Measurements from ENCODE around the gene ZNF311.
"Not testable (repeated sequence)": the region's sequence is repeated elsewhere in the genome, so short reads cannot be mapped to it uniquely, and the experiment has no call there.

The ZNF311 gene

DNA sequence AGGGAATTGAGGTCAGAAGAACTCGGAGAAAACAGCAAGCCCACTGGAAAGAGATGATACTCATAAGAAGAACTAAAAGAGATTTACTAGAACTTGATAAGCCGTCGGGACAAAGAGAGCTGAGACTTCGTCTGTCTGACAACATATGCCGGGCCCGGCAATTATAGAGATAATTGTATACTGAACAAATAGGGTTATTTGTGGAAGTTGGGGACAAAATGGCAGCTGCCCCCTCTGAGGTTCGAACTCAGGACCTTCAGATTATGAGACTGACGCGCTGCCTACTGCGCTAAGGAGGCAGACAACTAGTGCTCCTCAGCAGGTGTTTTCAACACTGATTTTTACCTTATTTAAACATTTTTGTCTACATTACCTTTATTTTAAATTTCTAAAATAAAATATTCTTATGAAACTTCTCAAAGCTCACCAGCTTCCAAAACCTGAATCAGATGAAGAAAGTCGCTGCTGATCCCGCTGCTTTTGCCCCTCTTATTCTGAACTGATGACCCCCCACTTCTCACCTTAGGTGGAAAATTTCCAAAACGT lies 52.0 kb downstream of the ZNF311 start:
- DNase-seq = peak; percentile 46 to 65 (median 61)

DNA sequence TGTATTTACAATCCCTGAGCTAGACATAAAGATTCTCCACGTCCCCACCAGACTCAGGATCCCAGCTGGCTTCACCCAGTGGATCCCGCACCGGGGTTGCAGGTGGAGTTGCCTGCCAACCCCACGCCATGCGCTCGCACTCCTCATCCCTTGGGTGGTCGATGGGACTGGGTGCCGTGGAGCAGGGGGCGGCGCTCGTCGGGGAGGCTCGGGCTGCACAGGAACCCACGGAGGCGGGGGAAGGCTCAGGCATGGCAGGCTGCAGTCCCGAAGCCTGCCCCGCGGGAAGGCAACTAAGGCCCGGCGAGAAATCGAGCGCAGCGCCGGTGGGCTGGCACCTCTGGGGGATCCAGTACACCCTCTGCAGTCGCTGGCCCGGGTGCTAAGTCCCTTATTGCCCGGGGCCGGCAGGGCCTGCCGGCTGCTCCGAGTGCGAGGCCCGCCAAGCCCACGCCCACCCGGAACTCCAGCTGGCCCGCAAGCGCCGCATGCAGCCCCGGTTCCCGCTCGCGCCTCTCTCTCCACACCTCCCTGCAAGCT lies 55.4 kb downstream of the ZNF311 start:
- not testable (repeated sequence) for DNase-seq

DNA sequence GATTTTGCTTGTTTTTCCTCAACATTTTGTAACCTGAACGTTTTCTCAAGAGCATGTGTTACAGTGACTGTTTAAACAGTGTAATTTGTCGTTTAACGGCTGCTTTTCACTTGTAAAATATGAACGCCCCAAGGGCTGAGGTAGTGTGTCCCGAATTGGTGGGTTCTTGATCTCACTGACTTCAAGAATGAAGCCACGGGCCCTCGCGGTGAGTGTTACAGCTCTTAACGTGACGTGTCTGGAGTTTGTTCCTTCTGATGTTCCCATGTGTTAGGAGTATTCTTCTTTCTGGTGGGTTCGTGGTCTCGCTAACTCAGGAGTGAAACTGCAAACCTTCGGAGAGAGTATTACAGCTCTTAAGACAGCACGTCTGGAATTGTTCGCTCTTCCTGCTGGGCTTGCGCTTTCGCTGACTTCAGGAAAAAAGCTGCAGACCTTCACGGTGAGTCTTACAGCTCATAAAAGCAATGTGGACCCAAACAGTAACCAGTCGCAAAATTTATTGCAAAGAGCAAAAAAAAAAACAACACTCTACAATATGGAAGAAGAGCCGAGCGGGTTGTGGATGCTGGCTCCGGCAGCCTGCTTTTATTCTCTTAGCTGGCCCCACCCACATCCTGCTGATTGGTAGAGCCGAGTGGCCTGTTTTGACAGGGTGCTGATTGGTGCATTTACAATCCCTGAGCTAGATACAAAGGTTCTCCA lies 56.2 kb downstream of the ZNF311 start:
- no peak for DNase-seq

DNA sequence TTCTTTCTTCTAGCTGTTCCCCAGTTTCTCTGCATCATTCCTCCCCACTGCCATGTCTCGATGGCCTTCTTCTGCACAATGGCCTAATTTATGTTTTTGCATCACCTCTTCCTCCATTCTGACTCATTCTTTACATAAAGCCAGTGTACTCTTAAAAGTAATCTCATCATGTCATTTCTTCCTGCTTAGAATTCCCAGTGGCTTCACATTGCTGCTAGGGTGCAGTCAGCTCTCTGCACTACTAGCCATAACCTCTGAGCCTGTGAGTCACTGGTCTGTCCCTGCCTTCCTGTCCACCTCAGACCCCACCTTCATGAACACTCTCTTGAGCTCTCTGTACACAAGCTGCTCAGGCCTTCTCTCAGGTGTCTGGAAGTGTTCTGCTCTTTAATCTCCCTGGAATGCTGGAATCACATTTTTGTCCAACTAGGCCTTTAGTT lies 57.3 kb downstream of the ZNF311 start:
- no peak for DNase-seq

DNA sequence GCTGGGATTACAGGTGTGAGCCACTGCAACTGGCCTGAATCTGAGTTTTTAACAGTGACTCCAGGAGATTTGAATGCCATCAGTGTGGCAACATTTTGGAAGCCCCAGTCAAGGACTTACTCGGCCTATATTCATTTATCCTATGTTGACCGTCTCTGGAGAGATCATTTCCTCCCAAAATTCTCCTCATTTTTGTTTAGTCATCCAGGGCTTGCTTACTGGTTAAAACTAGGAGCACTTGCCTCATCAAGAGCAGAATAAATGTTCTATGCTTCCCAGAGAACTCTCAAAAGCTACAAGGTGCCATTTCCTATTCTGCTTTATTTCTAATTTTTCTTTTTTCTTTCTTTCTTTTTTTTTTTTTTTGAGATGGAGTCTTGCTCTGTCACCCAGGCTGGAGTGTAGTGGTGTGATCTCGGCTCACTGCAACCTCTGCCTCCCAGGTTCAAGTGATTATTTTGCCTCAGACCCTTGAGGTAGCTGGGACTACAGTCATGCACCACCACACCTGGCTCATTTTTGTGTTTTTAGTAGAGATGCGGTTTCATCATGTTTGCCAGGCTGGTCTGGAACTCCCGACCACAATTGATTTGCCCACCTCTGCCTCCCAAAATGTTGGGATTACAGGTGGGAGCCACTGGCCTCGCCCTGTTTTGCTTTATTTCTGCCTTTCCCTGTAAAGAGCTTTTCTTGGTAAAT lies 57.9 kb downstream of the ZNF311 start:
- no peak for DNase-seq

DNA sequence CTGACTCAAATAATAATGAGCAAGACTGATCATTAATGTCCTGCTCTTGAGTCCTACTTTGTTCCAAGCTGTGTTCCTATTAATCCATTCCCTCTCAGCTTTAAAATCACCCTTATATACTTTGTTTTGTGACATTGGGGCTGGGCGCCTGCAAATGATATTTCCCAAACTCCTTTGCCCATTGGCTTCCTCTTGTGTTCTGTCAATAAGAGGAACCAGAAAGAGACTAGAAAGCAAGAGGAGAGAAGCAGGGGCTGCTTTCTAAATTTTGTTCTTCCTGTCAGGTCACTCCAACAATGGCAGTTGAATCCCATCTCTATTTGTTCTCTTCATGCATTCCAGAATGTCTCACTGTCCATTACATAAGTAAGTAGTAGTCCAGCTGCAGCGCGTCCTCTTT lies 59.8 kb downstream of the ZNF311 start:
- DNase-seq = peak in 3 of 4 experiments; percentile 21 to 54 (median 35)

All from suppressor macrophage (primary cell).